Activated T-cell treated with anti-CD3 and anti-CD28 coated beads, Interleukin-2, amount 50 U/mL, for 4 hours (primary cell): Measurements from ENCODE around the gene LELP1. TPM values are rescaled to one million over a fixed set of nuclear protein-coding genes. Genes with fewer than 3 reads are reported as not detected.
"Not testable (repeated sequence)": the region's sequence is repeated elsewhere in the genome, so short reads cannot be mapped to it uniquely, and the experiment has no call there.

ENCODE experiments used
- ATAC-seq, 2 donors: fragments of 200-7000 bp; cut with Tn5 transposase; one replicate each; pipeline ENCODE4 v1.10.0; 2021
- DNase-seq: peaks from one replicate; pipeline ENCODE4 v3.0.0-alpha.2; 2020
- H3K27me3 Mint-ChIP-seq: one replicate; pipeline ENCODE4 v1.8.0; 2021; ENCODE audit warnings: low read depth, mixed read lengths
- H3K36me3 Mint-ChIP-seq: one replicate; pipeline ENCODE4 v1.8.0; 2022; ENCODE audit warnings: mixed read lengths; ENCODE audit not compliant: insufficient read depth
- H3K4me1 Mint-ChIP-seq: one replicate; pipeline ENCODE4 v1.8.0; 2021; ENCODE audit warnings: low read depth, mixed read lengths
- H3K4me3 Mint-ChIP-seq: one replicate; pipeline ENCODE4 v1.8.0; 2021; ENCODE audit warnings: mild to moderate bottlenecking, moderate library complexity, mixed read lengths
- H3K9me3 Mint-ChIP-seq: one replicate; pipeline ENCODE4 v1.8.0; 2021; ENCODE audit warnings: mixed read lengths
- total RNA-seq, 3 donors: library from RNA; stranded (reverse); gene quantifications; one replicate each; pipeline ENCODE4 v1.2.1, GENCODE V29; 2021

LELP1 gene
- total RNA-seq: not detected

GRCh38 chr1:153203130-153203529 lies at the start of gene LELP1:
TSS of gene LELP1 (plus strand) at chr1:153203430. CDS start at chr1:153204708, 1,278 bp downstream.
- Mint-ChIP-seq H3K4me1 (no peaks in the 10 kb centered on the region), H3K36me3 (no peaks in the 10 kb centered on the region), H3K9me3 (no peaks in the 10 kb centered on the region), H3K4me3 (no peak within 1 kb of the TSS), H3K27me3 (peaks cover 27% of the 10 kb centered on the region)
- DNase-seq (no peak), ATAC-seq (no peak)

GRCh38 chr1:153155541-153155940 lies 47.7 kb upstream of the LELP1 start:
- Mint-ChIP-seq H3K27me3 (peaks cover 15% of the 10 kb centered on the region), H3K4me3 (no peak overlapping the region), H3K4me1 (no peaks in the 10 kb centered on the region), H3K36me3 (no peaks in the 10 kb centered on the region), H3K9me3 (peaks cover 15% of the 10 kb centered on the region)
- ATAC-seq (no peak), DNase-seq (no peak)

GRCh38 chr1:153168686-153169085 lies 34.5 kb upstream of the LELP1 start:
- Mint-ChIP-seq H3K4me3 (no peak overlapping the region), H3K27me3 (peaks cover 23% of the 10 kb centered on the region), H3K36me3 (no peaks in the 10 kb centered on the region), H3K4me1 (no peaks in the 10 kb centered on the region), H3K9me3 (no peaks in the 10 kb centered on the region)
- ATAC-seq (no peak), DNase-seq (no peak)

- no peaks in the 10 kb centered on the region for H3K4me1 Mint-ChIP-seq
- H3K27me3 Mint-ChIP-seq: peaks cover 19% of the 10 kb centered on the region
Measured at GRCh38 chr1:153174624-153175023, 28.6 kb upstream of the LELP1 start.

GRCh38 chr1:153178922-153179321 lies 24.3 kb upstream of the LELP1 start:
- H3K9me3 Mint-ChIP-seq: no peaks in the 10 kb centered on the region
- peaks cover 21% of the 10 kb centered on the region for H3K27me3 Mint-ChIP-seq
- ATAC-seq: no peak

More at GRCh38 chr1:153174624-153175023, 28.6 kb upstream of the LELP1 start:
- H3K36me3 Mint-ChIP-seq: no peaks in the 10 kb centered on the region
- H3K9me3 Mint-ChIP-seq: no peaks in the 10 kb centered on the region
- ATAC-seq (no peak), DNase-seq (no peak)
- H3K4me3 Mint-ChIP-seq: no peak overlapping the region

GRCh38 chr1:153180556-153180955 lies 22.7 kb upstream of the LELP1 start:
- Mint-ChIP-seq H3K27me3 (peaks cover 32% of the 10 kb centered on the region), H3K4me1 (no peaks in the 10 kb centered on the region), H3K9me3 (peaks cover 3% of the 10 kb centered on the region), H3K4me3 (no peak overlapping the region), H3K36me3 (no peaks in the 10 kb centered on the region)
- no peak for DNase-seq
- no peak for ATAC-seq

More at GRCh38 chr1:153178922-153179321, 24.3 kb upstream of the LELP1 start:
- Mint-ChIP-seq H3K36me3 (no peaks in the 10 kb centered on the region), H3K4me3 (no peak overlapping the region), H3K4me1 (no peaks in the 10 kb centered on the region)
- DNase-seq: no peak

- not testable (repeated sequence) for H3K4me3 Mint-ChIP-seq, DNase-seq, H3K36me3 Mint-ChIP-seq, H3K4me1 Mint-ChIP-seq, ATAC-seq
- H3K9me3 Mint-ChIP-seq: peaks cover 14% of the 10 kb centered on the region
- peaks cover 66% of the 10 kb centered on the region for H3K27me3 Mint-ChIP-seq
Measured at GRCh38 chr1:153188301-153188700, 14.9 kb upstream of the LELP1 start.

GRCh38 chr1:153190373-153190772 lies 12.9 kb upstream of the LELP1 start:
- ATAC-seq: no peak
- DNase-seq: no peak
- Mint-ChIP-seq H3K27me3 (peaks cover 61% of the 10 kb centered on the region), H3K36me3 (no peaks in the 10 kb centered on the region), H3K9me3 (peaks cover 13% of the 10 kb centered on the region), H3K4me1 (no peaks in the 10 kb centered on the region), H3K4me3 (no peak overlapping the region)

- Mint-ChIP-seq H3K4me3 (no peak overlapping the region), H3K4me1 (no peaks in the 10 kb centered on the region)
- no peak for DNase-seq
Measured at GRCh38 chr1:153192697-153193096, 10.5 kb upstream of the LELP1 start.

GRCh38 chr1:153194331-153195050 lies 8.7 kb upstream of the LELP1 start:
- H3K9me3 Mint-ChIP-seq: no peaks in the 10 kb centered on the region
- DNase-seq (no peak), ATAC-seq (no peak)
- H3K4me1 Mint-ChIP-seq: no peaks in the 10 kb centered on the region
- peaks cover 52% of the 10 kb centered on the region for H3K27me3 Mint-ChIP-seq
- H3K4me3 Mint-ChIP-seq: no peak overlapping the region
- H3K36me3 Mint-ChIP-seq: no peaks in the 10 kb centered on the region

More at GRCh38 chr1:153192697-153193096, 10.5 kb upstream of the LELP1 start:
- H3K27me3 Mint-ChIP-seq: peaks cover 48% of the 10 kb centered on the region
- H3K9me3 Mint-ChIP-seq: no peaks in the 10 kb centered on the region
- no peaks in the 10 kb centered on the region for H3K36me3 Mint-ChIP-seq
- ATAC-seq: no peak

GRCh38 chr1:153195216-153195615 lies 8.0 kb upstream of the LELP1 start:
- ATAC-seq (no peak), DNase-seq (no peak)
- no peaks in the 10 kb centered on the region for H3K36me3 Mint-ChIP-seq
- no peak overlapping the region for H3K4me3 Mint-ChIP-seq
- no peaks in the 10 kb centered on the region for H3K4me1 Mint-ChIP-seq
- peaks cover 48% of the 10 kb centered on the region for H3K27me3 Mint-ChIP-seq
- no peaks in the 10 kb centered on the region for H3K9me3 Mint-ChIP-seq

GRCh38 chr1:153202006-153202405 lies 1.2 kb upstream of the LELP1 start:
- Mint-ChIP-seq H3K36me3 (no peaks in the 10 kb centered on the region), H3K9me3 (no peaks in the 10 kb centered on the region), H3K4me1 (no peaks in the 10 kb centered on the region), H3K4me3 (no peak overlapping the region), H3K27me3 (peaks cover 22% of the 10 kb centered on the region)
- DNase-seq: no peak
- ATAC-seq: no peak

- Mint-ChIP-seq H3K36me3 (no peaks in the 10 kb centered on the region), H3K9me3 (no peaks in the 10 kb centered on the region), H3K4me3 (no peak overlapping the region), H3K4me1 (no peaks in the 10 kb centered on the region), H3K27me3 (peaks cover 27% of the 10 kb centered on the region)
- ATAC-seq (no peak), DNase-seq (no peak)
Measured at GRCh38 chr1:153206631-153207030, 3.4 kb downstream of the LELP1 start.

- no peak for ATAC-seq
- Mint-ChIP-seq H3K4me1 (no peaks in the 10 kb centered on the region), H3K4me3 (no peak overlapping the region), H3K9me3 (no peaks in the 10 kb centered on the region), H3K27me3 (peaks cover 32% of the 10 kb centered on the region), H3K36me3 (no peaks in the 10 kb centered on the region)
- DNase-seq: no peak
Measured at GRCh38 chr1:153210206-153210605, 7.0 kb downstream of the LELP1 start.

GRCh38 chr1:153212201-153212600 lies 9.0 kb downstream of the LELP1 start:
- Mint-ChIP-seq H3K4me3 (no peak overlapping the region), H3K4me1 (no peaks in the 10 kb centered on the region), H3K27me3 (peaks cover 30% of the 10 kb centered on the region), H3K36me3 (no peaks in the 10 kb centered on the region), H3K9me3 (no peaks in the 10 kb centered on the region)
- DNase-seq (no peak), ATAC-seq (no peak)
